Fibroblast of pulmonary artery (primary cell): ENCODE data around the gene CDC16.

Source experiments
- DNase-seq: peaks from one replicate; pipeline ENCODE4 v3.0.0-alpha.2; 2010; ENCODE audit warnings: low read depth
- H3K4me3 ChIP-seq: replicated peaks from 2 replicates; pipeline ENCODE4 v1.5.1; 2011; ENCODE audit warnings: low read depth, mild to moderate bottlenecking, control low read depth, low read length, moderate library complexity
- TF ChIP-seq, protein P1 (sequence below): IDR thresholded peaks from 2 replicates; pipeline ENCODE4 v1.5.1; 2011; ENCODE audit warnings: mild to moderate bottlenecking, control low read depth, low read length, inconsistent platforms; ENCODE audit errors: missing control alignments

Gene CDC16

DNA sequence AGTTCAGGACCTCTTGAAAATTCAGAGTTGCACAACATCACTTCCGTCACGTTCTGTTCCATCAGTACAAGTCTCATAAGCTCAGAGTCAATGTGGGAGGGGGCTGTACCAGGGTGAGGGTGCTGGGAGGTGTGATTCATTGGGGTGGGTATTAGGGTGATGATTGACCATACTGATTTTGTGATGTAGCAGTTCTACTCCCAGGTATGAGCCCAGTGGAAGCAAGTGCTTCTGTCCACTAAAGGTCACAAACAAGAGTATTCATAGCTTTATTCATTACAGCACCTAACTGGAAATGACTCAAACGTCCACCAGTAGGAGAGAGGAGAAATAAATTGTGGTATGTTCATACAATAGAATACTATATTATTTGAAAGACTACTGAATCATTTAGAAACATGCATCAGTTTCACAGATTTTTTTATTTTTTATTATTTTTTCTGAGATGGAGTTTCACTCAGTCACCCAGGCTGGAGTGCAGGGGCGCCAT, 34.6 kb downstream of the CDC16 start:
- TF ChIP-seq, protein P1, sequence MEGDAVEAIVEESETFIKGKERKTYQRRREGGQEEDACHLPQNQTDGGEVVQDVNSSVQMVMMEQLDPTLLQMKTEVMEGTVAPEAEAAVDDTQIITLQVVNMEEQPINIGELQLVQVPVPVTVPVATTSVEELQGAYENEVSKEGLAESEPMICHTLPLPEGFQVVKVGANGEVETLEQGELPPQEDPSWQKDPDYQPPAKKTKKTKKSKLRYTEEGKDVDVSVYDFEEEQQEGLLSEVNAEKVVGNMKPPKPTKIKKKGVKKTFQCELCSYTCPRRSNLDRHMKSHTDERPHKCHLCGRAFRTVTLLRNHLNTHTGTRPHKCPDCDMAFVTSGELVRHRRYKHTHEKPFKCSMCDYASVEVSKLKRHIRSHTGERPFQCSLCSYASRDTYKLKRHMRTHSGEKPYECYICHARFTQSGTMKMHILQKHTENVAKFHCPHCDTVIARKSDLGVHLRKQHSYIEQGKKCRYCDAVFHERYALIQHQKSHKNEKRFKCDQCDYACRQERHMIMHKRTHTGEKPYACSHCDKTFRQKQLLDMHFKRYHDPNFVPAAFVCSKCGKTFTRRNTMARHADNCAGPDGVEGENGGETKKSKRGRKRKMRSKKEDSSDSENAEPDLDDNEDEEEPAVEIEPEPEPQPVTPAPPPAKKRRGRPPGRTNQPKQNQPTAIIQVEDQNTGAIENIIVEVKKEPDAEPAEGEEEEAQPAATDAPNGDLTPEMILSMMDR: no peak
- no peak for DNase-seq
- no peak overlapping the region for H3K4me3 ChIP-seq

DNA sequence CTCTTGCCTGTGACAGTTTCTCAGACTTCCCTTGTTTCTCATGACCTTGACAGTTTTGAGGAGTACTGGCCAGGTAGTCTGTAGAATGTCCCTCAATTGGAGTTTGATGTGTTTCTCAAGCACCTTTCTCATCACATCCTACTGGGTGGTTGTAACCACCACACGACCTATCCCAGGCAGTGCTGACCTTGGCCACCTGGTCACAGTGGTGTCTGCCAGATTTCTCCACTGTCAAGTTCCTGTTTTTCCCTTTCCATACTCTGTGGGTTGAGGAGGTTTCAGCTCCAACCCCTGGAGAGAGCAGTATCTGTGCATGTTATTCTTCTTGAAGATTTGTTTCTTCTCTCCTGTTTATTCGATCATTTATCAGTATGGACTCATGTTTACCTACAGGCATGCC, 38.3 kb downstream of the CDC16 start:
- peak; percentile 11 for DNase-seq
- no peak overlapping the region for H3K4me3 ChIP-seq
- TF ChIP-seq, protein P1: no peak

DNA sequence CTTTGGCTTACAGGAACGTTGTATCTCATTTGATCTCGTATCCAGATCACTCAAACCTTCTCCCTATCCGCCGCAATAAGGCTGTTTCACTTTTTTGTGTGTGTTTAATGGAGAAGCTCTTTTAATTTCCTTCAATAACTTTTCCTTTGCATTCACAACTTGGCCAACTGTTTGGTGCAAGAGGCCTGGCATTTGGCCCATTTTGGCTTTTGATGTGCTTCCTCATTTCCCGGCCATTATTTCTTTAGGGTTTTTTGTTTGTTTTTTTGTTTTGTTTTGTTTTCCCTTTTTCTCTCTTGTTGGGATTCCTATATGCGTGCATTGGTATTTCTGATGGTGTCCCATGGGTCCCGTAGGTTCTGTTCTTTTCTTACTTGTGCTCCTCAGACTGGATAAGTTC, 40.6 kb downstream of the CDC16 start:
- no peak overlapping the region for H3K4me3 ChIP-seq
- TF ChIP-seq, protein P1: no peak
- peak; percentile 26 for DNase-seq

DNA sequence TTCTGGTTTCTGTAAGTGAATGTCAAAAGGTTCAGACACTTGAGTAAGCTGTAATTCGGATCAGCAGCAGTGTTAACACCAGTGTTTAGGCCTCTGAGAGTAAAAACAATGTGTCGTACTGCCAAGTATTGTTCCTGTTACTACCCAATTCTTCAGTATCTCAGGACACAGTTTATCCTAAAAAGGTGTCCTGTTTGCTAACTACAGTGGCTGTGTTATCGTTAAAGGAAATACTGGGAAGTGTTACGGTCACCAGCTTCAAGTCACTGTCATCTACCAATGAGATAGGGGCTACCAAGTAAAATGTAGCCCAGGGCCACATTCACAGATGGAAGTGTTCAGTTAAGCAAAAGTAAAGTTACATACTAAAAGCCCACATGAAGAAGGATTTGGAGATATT, 44.4 kb downstream of the CDC16 start:
- no peak for DNase-seq
- TF ChIP-seq, protein P1: no peak

DNA sequence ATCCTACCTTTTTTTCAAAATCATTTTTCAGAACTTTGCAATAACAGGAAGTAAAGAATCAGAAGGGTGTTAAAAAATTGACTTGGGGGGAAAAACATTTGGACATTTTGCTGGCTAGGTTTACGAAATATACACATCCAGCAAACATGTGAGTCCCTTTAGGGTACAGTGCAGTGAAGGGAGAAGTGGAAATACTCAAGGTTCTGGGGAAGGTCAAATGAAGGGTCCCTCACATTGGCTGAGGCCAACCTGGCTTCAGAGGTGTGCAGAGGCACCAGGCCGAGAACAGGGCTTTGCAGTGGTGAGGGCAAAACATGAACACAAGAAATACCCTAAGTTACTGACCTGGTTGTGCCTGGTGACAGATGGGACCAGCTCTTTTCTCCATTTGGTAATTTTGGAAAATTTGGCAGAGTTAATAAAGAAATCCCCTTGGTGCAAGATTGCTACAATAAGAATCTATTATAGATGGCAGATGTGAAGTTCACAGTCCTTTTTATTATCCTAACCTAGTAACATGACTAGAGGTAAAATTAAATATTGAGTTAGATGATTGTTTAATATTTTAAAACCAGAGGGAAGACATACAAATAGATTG, 45.2 kb downstream of the CDC16 start:
- DNase-seq: no peak
- H3K4me3 ChIP-seq: no peak overlapping the region
- TF ChIP-seq, protein P1: no peak

More for the DNA sequence above, 44.4 kb downstream of the CDC16 start:
- no peak overlapping the region for H3K4me3 ChIP-seq

DNA sequence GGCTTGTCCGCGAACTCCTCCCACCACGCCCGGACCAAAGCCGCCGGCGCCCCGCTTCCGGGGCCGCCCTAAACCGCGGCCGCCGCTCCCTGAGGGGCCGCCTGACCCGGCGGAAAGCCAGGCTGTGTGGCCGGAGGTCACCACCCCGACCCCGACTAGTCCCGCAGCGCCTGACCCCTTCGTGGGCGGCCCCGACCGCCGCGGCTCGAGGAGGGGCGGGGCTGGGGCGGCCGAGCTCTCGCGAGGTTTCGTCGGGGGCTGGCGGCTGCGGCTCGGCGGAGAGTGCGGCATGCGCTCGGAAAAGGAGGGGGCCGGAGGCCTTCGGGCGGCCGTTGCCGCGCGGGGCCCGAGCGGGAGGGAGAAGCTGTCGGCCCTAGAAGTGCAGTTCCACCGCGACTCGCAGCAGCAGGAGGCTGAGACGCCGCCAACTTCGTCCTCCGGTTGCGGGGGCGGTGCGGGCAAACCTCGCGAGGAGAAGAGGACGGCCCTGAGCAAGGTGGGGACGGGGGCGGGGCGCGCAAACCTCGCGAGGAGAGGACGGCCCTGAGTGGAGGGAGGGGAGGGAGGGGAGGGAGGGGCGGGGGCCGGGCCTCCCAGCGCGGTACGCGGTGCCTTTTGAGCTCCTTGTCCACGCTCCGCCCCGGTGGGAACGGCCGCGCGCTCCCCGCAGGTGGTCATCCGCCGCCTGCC, 46.8 kb downstream of the CDC16 start, which contains the start of gene UPF3A:
Gene UPF3A (plus strand): TSS at position 251 of the 690 bp plus-strand sequence. CDS start 39 bp downstream, at position 290.
- peak within 1 kb of the TSS; percentile 81 for H3K4me3 ChIP-seq
- peak; percentile 94 for DNase-seq
- TF ChIP-seq, protein P1: no peak
